MM.1S (cell line): ENCODE data around the gene CDC42SE2.

Experiments
- EZH2phosphoT487 ChIP-seq: fragments of 300-600 bp; sonication (generic); IDR thresholded peaks from 2 replicates; pipeline ENCODE4 v1.6.1; 2018; ENCODE audit warnings: antibody characterized with exemption, low read length
- TF ChIP-seq, protein P1 (sequence below): fragments of 300-600 bp; sonication (generic); IDR thresholded peaks from 2 replicates; pipeline ENCODE4 v1.5.1; 2016; ENCODE audit warnings: antibody characterized with exemption, low read length, mixed read lengths

DNA sequence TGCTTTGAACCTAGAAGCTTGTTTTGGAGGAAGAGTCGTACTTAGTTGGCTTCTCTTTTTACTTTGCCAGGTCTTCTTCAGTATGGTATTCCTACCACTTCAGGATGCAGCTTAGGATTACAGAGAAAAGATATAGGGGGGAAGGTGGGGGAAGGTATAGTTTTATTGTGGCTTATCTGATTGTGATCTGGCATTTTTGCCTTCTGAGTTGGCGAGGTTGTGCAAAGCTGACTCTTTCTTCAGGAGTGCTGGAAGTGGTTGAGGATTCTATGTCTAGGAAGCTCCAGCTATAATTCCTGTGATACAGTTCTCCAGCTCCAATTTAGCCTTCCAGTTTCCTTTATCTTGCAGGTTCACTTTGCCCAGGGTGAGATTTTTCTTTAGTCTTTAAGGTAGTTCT lies 7.0 kb downstream of the CDC42SE2 start:
- TF ChIP-seq, protein P1, sequence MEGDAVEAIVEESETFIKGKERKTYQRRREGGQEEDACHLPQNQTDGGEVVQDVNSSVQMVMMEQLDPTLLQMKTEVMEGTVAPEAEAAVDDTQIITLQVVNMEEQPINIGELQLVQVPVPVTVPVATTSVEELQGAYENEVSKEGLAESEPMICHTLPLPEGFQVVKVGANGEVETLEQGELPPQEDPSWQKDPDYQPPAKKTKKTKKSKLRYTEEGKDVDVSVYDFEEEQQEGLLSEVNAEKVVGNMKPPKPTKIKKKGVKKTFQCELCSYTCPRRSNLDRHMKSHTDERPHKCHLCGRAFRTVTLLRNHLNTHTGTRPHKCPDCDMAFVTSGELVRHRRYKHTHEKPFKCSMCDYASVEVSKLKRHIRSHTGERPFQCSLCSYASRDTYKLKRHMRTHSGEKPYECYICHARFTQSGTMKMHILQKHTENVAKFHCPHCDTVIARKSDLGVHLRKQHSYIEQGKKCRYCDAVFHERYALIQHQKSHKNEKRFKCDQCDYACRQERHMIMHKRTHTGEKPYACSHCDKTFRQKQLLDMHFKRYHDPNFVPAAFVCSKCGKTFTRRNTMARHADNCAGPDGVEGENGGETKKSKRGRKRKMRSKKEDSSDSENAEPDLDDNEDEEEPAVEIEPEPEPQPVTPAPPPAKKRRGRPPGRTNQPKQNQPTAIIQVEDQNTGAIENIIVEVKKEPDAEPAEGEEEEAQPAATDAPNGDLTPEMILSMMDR: no peak
- TF ChIP-seq EZH2phosphoT487: no peak
